Upper lobe of left lung (tissue), 4 donors: Measurements from ENCODE around the gene CUEDC1.

ENCODE experiments used
- EP300 ChIP-seq, 4 donors: sonication (generic); formaldehyde crosslinking; IDR thresholded peaks; one replicate each; pipeline ENCODE4 v1.5.1; 2017; ENCODE audit warnings: antibody characterized with exemption in 4 of 4, control low read depth in 2 of 4
- POLR2A ChIP-seq, 4 donors: fragments of 450-650 bp; IDR thresholded peaks; one replicate each; pipeline ENCODE4 v1.5.1; 2016 to 2017; ENCODE audit warnings: antibody characterized with exemption in 4 of 4, mild to moderate bottlenecking in 2 of 4
- POLR2AphosphoS5 ChIP-seq, 2 donors: sonication (generic); formaldehyde crosslinking; IDR thresholded peaks; one replicate each; pipeline ENCODE4 v1.5.1; 2017; ENCODE audit warnings: antibody characterized with exemption in 2 of 2
- TF ChIP-seq, protein P1 (sequence below), 6 experiments: fragments of 450-650 bp in 4 of 6; fragments of 200-600 bp in 2 of 6; sonication (generic) in 2 of 6; IDR thresholded peaks; one replicate each; pipeline ENCODE4 v1.5.1; 2016 to 2019; ENCODE audit warnings: antibody characterized with exemption in 6 of 6

DNA sequence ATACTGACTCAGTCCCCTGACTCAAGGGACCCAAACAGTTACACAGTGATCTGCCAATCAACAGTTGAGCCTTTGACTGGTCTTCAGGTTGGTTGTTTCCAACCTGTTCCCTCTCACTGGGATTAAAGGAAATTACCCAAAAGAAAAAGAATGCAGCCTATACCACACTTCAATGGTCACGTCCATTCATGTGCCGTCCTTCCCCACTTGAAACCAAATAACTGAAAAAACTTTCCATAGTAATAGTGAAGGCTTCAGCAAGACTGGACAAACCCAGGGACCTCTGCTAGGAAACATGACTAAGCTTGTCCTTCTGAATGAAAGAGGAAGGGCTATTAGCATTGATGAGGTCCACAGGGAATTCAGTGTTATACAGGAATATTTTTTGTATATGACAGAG lies 135.9 kb downstream of the CUEDC1 start:
- TF ChIP-seq POLR2AphosphoS5 (IDR thresholded peaks at IDR 0.05) (no peak), EP300 (IDR thresholded peaks at IDR 0.05) (no peak), POLR2A (IDR thresholded peaks at IDR 0.05) (no peak)
- TF ChIP-seq, protein P1, sequence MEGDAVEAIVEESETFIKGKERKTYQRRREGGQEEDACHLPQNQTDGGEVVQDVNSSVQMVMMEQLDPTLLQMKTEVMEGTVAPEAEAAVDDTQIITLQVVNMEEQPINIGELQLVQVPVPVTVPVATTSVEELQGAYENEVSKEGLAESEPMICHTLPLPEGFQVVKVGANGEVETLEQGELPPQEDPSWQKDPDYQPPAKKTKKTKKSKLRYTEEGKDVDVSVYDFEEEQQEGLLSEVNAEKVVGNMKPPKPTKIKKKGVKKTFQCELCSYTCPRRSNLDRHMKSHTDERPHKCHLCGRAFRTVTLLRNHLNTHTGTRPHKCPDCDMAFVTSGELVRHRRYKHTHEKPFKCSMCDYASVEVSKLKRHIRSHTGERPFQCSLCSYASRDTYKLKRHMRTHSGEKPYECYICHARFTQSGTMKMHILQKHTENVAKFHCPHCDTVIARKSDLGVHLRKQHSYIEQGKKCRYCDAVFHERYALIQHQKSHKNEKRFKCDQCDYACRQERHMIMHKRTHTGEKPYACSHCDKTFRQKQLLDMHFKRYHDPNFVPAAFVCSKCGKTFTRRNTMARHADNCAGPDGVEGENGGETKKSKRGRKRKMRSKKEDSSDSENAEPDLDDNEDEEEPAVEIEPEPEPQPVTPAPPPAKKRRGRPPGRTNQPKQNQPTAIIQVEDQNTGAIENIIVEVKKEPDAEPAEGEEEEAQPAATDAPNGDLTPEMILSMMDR (IDR thresholded peaks at IDR 0.05): no peak
